Mesenchymal stem cell (in vitro differentiated cells and primary cell): ENCODE results near the gene ATP1B3. TPM values are rescaled to one million over a fixed set of nuclear protein-coding genes. Genes with fewer than 3 reads are reported as not detected.
"Not testable (repeated sequence)": the region's sequence is repeated elsewhere in the genome, so short reads cannot be mapped to it uniquely, and the experiment has no call there.

Experiments
- DNase-seq: peaks from one replicate; pipeline ENCODE4 v3.0.0-alpha.2; 2013
- H2AFZ ChIP-seq: one replicate; pipeline ENCODE4 v1.6.1; 2013; ENCODE audit warnings: low read depth, mild to moderate bottlenecking, control low read depth, inconsistent platforms, low read length, moderate library complexity
- H2AK5ac ChIP-seq: 2 replicates; pipeline ENCODE4 v1.6.1; 2013; ENCODE audit warnings: low read length, moderate library complexity, mild to moderate bottlenecking, inconsistent platforms; ENCODE audit not compliant: severe bottlenecking
- H2BK120ac ChIP-seq: one replicate; pipeline ENCODE4 v1.6.1; 2013; ENCODE audit warnings: low read depth, mild to moderate bottlenecking, inconsistent platforms, low read length, moderate library complexity
- H2BK12ac ChIP-seq, 2 experiments: one replicate each; pipeline ENCODE4 v1.6.1; 2013; ENCODE audit warnings: inconsistent platforms in 2 of 2, low read length in 2 of 2, mild to moderate bottlenecking in 2 of 2, moderate library complexity in 2 of 2, control low read depth in 1 of 2
- H2BK15ac ChIP-seq: one replicate; pipeline ENCODE4 v1.6.1; 2013; ENCODE audit warnings: mild to moderate bottlenecking, low read depth, inconsistent platforms; ENCODE audit not compliant: poor library complexity, severe bottlenecking
- H2BK5ac ChIP-seq: 2 replicates; pipeline ENCODE4 v1.6.1; 2013; ENCODE audit warnings: low read depth, mild to moderate bottlenecking, low read length, control low read depth, inconsistent platforms; ENCODE audit not compliant: poor library complexity, severe bottlenecking
- H3K14ac ChIP-seq, 2 experiments: one replicate each; pipeline ENCODE4 v1.6.1; 2013; ENCODE audit warnings: inconsistent platforms in 2 of 2, low read length in 2 of 2, control low read depth in 1 of 2, mild to moderate bottlenecking in 1 of 2, moderate library complexity in 1 of 2
- H3K18ac ChIP-seq, 2 experiments: one replicate each; pipeline ENCODE4 v1.6.1; 2013; ENCODE audit warnings: inconsistent platforms in 2 of 2, low read length in 2 of 2, control low read depth in 1 of 2, low read depth in 1 of 2, mild to moderate bottlenecking in 1 of 2
- H3K23ac ChIP-seq, 2 experiments: one replicate each; pipeline ENCODE4 v1.6.1; 2013; ENCODE audit warnings: inconsistent platforms in 2 of 2, low read length in 2 of 2, mild to moderate bottlenecking in 2 of 2, moderate library complexity in 2 of 2, control low read depth in 1 of 2
- H3K27ac ChIP-seq: 2 replicates; pipeline ENCODE4 v1.5.1; 2013; ENCODE audit warnings: mild to moderate bottlenecking, moderate library complexity, low read length, control low read depth, inconsistent platforms; ENCODE audit not compliant: poor library complexity, severe bottlenecking
- H3K27me3 ChIP-seq, 2 experiments: 2 replicates each; pipeline versions ENCODE4 v1.6.1 to v1.7.0; 2013; ENCODE audit warnings: low read length in 2 of 2, mild to moderate bottlenecking in 2 of 2, moderate library complexity in 2 of 2, control low read depth in 1 of 2, inconsistent platforms in 1 of 2; ENCODE audit not compliant: control insufficient read depth in 1 of 2, insufficient read depth in 1 of 2
- H3K36me3 ChIP-seq, 2 experiments: 2 replicates each; pipeline versions ENCODE4 v1.6.1 to v1.7.0; 2013; ENCODE audit warnings: low read length in 2 of 2, control low read depth in 1 of 2, inconsistent platforms in 1 of 2, low read depth in 1 of 2, mild to moderate bottlenecking in 1 of 2; ENCODE audit not compliant: insufficient read depth in 2 of 2, control insufficient read depth in 1 of 2
- H3K4ac ChIP-seq, 2 experiments: one replicate each; pipeline ENCODE4 v1.6.1; 2013; ENCODE audit warnings: inconsistent platforms in 2 of 2, low read length in 2 of 2, mild to moderate bottlenecking in 2 of 2, moderate library complexity in 2 of 2, control low read depth in 1 of 2, low read depth in 1 of 2
- H3K4me1 ChIP-seq: 2 replicates; pipeline ENCODE4 v1.6.1; 2013; ENCODE audit warnings: low read depth, low read length, control low read depth; ENCODE audit not compliant: control insufficient read depth, insufficient read depth
- H3K4me2 ChIP-seq: 2 replicates; pipeline ENCODE4 v1.6.1; 2013; ENCODE audit warnings: low read length, mild to moderate bottlenecking, inconsistent platforms; ENCODE audit not compliant: poor library complexity, severe bottlenecking
- H3K4me3 ChIP-seq, 2 experiments: 2 replicates each; pipeline versions ENCODE4 v1.5.1 to v1.7.0; 2013; ENCODE audit warnings: low read length in 2 of 2, mild to moderate bottlenecking in 2 of 2, control low read depth in 1 of 2, low read depth in 1 of 2; ENCODE audit not compliant: insufficient read depth in 1 of 2
- H3K79me1 ChIP-seq: replicated peaks from 2 replicates; pipeline ENCODE4 v1.6.1; 2013; ENCODE audit warnings: mild to moderate bottlenecking, control low read depth, low read length, inconsistent platforms; ENCODE audit not compliant: poor library complexity, severe bottlenecking
- H3K9ac ChIP-seq: 2 replicates; pipeline ENCODE4 v1.7.0; 2013; ENCODE audit warnings: mild to moderate bottlenecking, low read length, moderate library complexity
- H3K9me3 ChIP-seq: 2 replicates; pipeline ENCODE4 v1.7.0; 2013; ENCODE audit warnings: mild to moderate bottlenecking, low read length; ENCODE audit not compliant: control insufficient read depth
- H4K8ac ChIP-seq: one replicate; pipeline ENCODE4 v1.6.1; 2013; ENCODE audit warnings: inconsistent platforms, mild to moderate bottlenecking, low read length, moderate library complexity
- H4K91ac ChIP-seq: one replicate; pipeline ENCODE4 v1.6.1; 2013; ENCODE audit warnings: mild to moderate bottlenecking, low read length, inconsistent platforms
- WGBS: methylation state at CpG from one replicate; pipeline ENCODE4 v1.1.7; 2013; ENCODE audit warnings: mixed read lengths; 5-methylcytosine and 5-hydroxymethylcytosine counted together
- small RNA-seq: library from polyadenylated mRNA; stranded (forward); fragments of <200 nt; extraction: miRNeasy Mini kit (QIAGEN cat#:217004); gene quantifications from one replicate; pipeline ENCODE3, GENCODE V24; 2013; ENCODE audit warnings: low read depth

ATP1B3 gene

DNA sequence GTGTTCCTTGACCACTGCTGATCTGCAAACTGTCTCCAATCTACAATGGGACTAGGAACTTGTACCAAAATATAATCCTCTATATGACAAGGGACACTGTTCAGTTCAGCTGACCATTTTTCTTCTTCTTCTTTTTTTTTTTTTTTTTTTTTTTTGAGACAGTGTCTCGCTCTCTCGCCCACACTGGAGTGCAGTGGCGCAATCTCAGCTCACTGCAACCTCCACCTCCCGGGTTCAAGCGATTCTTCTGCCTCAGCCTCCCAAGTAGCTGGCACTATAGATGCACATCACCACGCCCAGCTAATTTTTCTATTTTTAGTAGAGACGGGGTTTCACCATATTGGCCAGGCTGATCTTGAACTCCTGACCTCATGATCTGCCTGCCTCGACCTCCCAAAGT is 98.3 kb downstream of the ATP1B3 start:
- not testable (repeated sequence) for H4K91ac ChIP-seq, H2BK15ac ChIP-seq, H3K79me1 ChIP-seq, H3K9me3 ChIP-seq, H2AK5ac ChIP-seq, H2BK5ac ChIP-seq, H3K27ac ChIP-seq, H3K4ac ChIP-seq, H4K8ac ChIP-seq, H3K27me3 ChIP-seq, H3K9ac ChIP-seq, H3K4me2 ChIP-seq, H2BK12ac ChIP-seq, DNase-seq, H3K14ac ChIP-seq, H3K23ac ChIP-seq, H3K4me3 ChIP-seq, H2AFZ ChIP-seq, H2BK120ac ChIP-seq, H3K36me3 ChIP-seq, H3K18ac ChIP-seq, H3K4me1 ChIP-seq
- 98% methylated on average over 8 of the region's 8 CpGs for WGBS

Small RNA genes within 50 kb of the gene (small RNA-seq; reads per million reads assigned to genes)
- not detected for gene HMGN2P25
- not detected for gene RNU6-509P
